ENCODE data around the gene CDH26. TPM values are rescaled to one million over a fixed set of nuclear protein-coding genes. Genes with fewer than 3 reads are reported as not detected.
A peak's percentile ranks its signal among the peaks of the same experiment; 100 is the strongest.

The CDH26 gene
- total RNA-seq, 2 experiments from 2014 or later: 0.19 to 0.36 TPM

- Histone ChIP-seq H3K4me2 (ENCODE audit: low read length) (no peak overlapping the region), H3K4me3 (ENCODE audit: low read depth, low read length, poor library complexity, severe bottlenecking) (no peak overlapping the region), H3K9me2 (ENCODE audit: insufficient read depth, low read length) (no peaks in the 10 kb centered on the region), H3K36me3 (ENCODE audit: insufficient read depth, low read length) (no peaks in the 10 kb centered on the region), H3K27ac (ENCODE audit: low read depth, low read length, poor library complexity, severe bottlenecking) (no peak overlapping the region), H2AFZ (ENCODE audit: low read length) (no peak overlapping the region), H3K79me2 (ENCODE audit: insufficient read depth, low read depth, low read length) (no peaks in the 10 kb centered on the region), H4K20me1 (ENCODE audit: insufficient read depth, low read length) (no peaks in the 10 kb centered on the region), H3K9me3 (ENCODE audit: low read length) (no peaks in the 10 kb centered on the region), H3K4me1 (ENCODE audit: insufficient read depth, low read length, poor library complexity, severe bottlenecking) (no peaks in the 10 kb centered on the region)
- BruUV-seq (replicated peaks): no TSS peak
- intact Hi-C loops (cut with micrococcal nuclease; ENCODE audit: unreplicated experiment): no loop called here
- DNase-seq (ENCODE audit: low spot score): no peak
- POLR2A ChIA-PET: no interaction called here
- CTCF ChIA-PET (ENCODE audit: unreplicated experiment): no interaction called here
- TF ChIP-seq EZH2phosphoT487 (IDR thresholded peaks at IDR 0.05; ENCODE audit: borderline replicate concordance, low read depth, low read length) (no peak), CTCF (conservative IDR thresholded peaks at IDR 0.05; ENCODE audit: low read length) (no peak)
These were observed 26.9 kb downstream of the CDH26 start for GRCh38 chr20:59985164-59985563.

DNA sequence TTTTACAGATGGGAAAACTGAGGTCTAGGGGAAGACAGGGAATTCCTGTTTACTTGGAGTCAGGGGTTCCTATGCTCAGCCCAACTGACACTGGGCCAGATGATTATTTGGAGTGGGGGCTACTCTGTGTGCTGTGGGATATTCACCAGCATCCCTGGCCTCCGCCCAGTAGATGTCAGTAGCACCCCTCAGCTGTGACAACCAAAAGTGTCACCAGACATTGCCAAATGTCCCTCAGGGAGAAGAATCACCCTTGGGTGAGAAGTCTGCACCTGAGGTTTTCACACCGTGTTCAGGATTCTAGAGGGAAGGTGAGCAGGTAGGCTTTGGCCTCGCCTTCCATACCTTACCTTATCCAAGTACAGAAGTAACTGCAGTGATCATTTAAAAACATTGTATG is 27.6 kb downstream of the CDH26 start:
- Histone ChIP-seq H3K4me1 (ENCODE audit: insufficient read depth, low read length, poor library complexity, severe bottlenecking) (no peaks in the 10 kb centered on the region), H3K79me2 (ENCODE audit: insufficient read depth, low read depth, low read length) (no peaks in the 10 kb centered on the region), H3K36me3 (ENCODE audit: insufficient read depth, low read length) (no peaks in the 10 kb centered on the region), H2AFZ (ENCODE audit: low read length) (no peak overlapping the region), H3K4me2 (ENCODE audit: low read length) (no peak overlapping the region), H3K9me3 (ENCODE audit: low read length) (no peaks in the 10 kb centered on the region), H4K20me1 (ENCODE audit: insufficient read depth, low read length) (no peaks in the 10 kb centered on the region), H3K9me2 (ENCODE audit: insufficient read depth, low read length) (no peaks in the 10 kb centered on the region), H3K27ac (ENCODE audit: low read depth, low read length, poor library complexity, severe bottlenecking) (no peak overlapping the region), H3K4me3 (ENCODE audit: low read depth, low read length, poor library complexity, severe bottlenecking) (no peak overlapping the region)
- CTCF ChIA-PET (ENCODE audit: unreplicated experiment): no interaction called here
- intact Hi-C loops (cut with micrococcal nuclease; ENCODE audit: unreplicated experiment): no loop called here
- TF ChIP-seq EZH2phosphoT487 (IDR thresholded peaks at IDR 0.05; ENCODE audit: borderline replicate concordance, low read depth, low read length): no peak
- peak; percentile 60 for TF ChIP-seq CTCF (conservative IDR thresholded peaks at IDR 0.05; ENCODE audit: low read length)
- DNase-seq (ENCODE audit: low spot score): peak; percentile 14
- POLR2A ChIA-PET: no interaction called here
- no TSS peak for BruUV-seq (replicated peaks)

- ChIA-PET POLR2A (interaction anchor here (0.5 to 0.6 kb wide), 2 partner anchors 219 to 666 kb away, joined by 3 to 4 read pairs; no protein-coding TSS in a partner anchor), CTCF (ENCODE audit: unreplicated experiment) (no interaction called here)
- H3K4me2 ChIP-seq (ENCODE audit: low read length): no peak overlapping the region
These were observed 28.9 kb downstream of the CDH26 start for GRCh38 chr20:59987135-59987534.

More at GRCh38 chr20:59987135-59987534, 28.9 kb downstream of the CDH26 start:
- Histone ChIP-seq H3K79me2 (ENCODE audit: insufficient read depth, low read depth, low read length) (no peaks in the 10 kb centered on the region), H3K36me3 (ENCODE audit: insufficient read depth, low read length) (no peaks in the 10 kb centered on the region), H2AFZ (ENCODE audit: low read length) (no peak overlapping the region), H3K27ac (ENCODE audit: low read depth, low read length, poor library complexity, severe bottlenecking) (no peak overlapping the region), H3K4me1 (ENCODE audit: insufficient read depth, low read length, poor library complexity, severe bottlenecking) (no peaks in the 10 kb centered on the region), H4K20me1 (ENCODE audit: insufficient read depth, low read length) (no peaks in the 10 kb centered on the region), H3K9me2 (ENCODE audit: insufficient read depth, low read length) (no peaks in the 10 kb centered on the region), H3K9me3 (ENCODE audit: low read length) (no peaks in the 10 kb centered on the region), H3K4me3 (ENCODE audit: low read depth, low read length, poor library complexity, severe bottlenecking) (no peak overlapping the region)
- intact Hi-C loops (cut with micrococcal nuclease; ENCODE audit: unreplicated experiment): no loop called here
- no TSS peak for BruUV-seq (replicated peaks)
- no peak for TF ChIP-seq CTCF (conservative IDR thresholded peaks at IDR 0.05; ENCODE audit: low read length)
- no peak for TF ChIP-seq EZH2phosphoT487 (IDR thresholded peaks at IDR 0.05; ENCODE audit: borderline replicate concordance, low read depth, low read length)
- DNase-seq (ENCODE audit: low spot score): no peak

All from OCI-LY7 (cell line).